HEK293 (cell line): Measurements from ENCODE around the gene PRSS53.

Experiments used
- BCL11A ChIP-seq: fragments of 450-650 bp; formaldehyde crosslinking; IDR thresholded peaks from 2 replicates; pipeline ENCODE4 v1.5.1; 2016; ENCODE audit warnings: low read depth, missing biosample characterization, missing genetic modification characterization
- ELK4 ChIP-seq: IDR thresholded peaks from 2 replicates; pipeline ENCODE4 v1.6.1; 2011; ENCODE audit warnings: mild to moderate bottlenecking, low read depth, low read length, borderline replicate concordance
- GLIS1 ChIP-seq: fragments of 450-650 bp; formaldehyde crosslinking; IDR thresholded peaks from 2 replicates; pipeline ENCODE4 v1.5.1; 2016; ENCODE audit warnings: missing biosample characterization, missing genetic modification characterization
- KLF8 ChIP-seq: fragments of 450-650 bp; formaldehyde crosslinking; IDR thresholded peaks from 2 replicates; pipeline ENCODE4 v1.5.1; 2016; ENCODE audit warnings: missing biosample characterization, missing genetic modification characterization
- PBX3 ChIP-seq: sonication (generic); formaldehyde crosslinking; IDR thresholded peaks from 2 replicates; pipeline ENCODE4 v1.8.1; 2022; ENCODE audit warnings: mild to moderate bottlenecking, moderate library complexity, missing genetic modification reagents
- PRDM2 ChIP-seq: fragments of 450-650 bp; formaldehyde crosslinking; IDR thresholded peaks from 2 replicates; pipeline ENCODE4 v1.5.1; 2016; ENCODE audit warnings: missing biosample characterization, missing genetic modification characterization, borderline replicate concordance
- SETDB1 ChIP-seq: IDR thresholded peaks from one replicate; pipeline ENCODE4 v1.6.1; 2017; ENCODE audit warnings: mild to moderate bottlenecking, low read length, moderate library complexity, mixed read lengths; ENCODE audit not compliant: insufficient read length
- SP2 ChIP-seq: fragments of 450-650 bp; formaldehyde crosslinking; IDR thresholded peaks from 2 replicates; pipeline ENCODE4 v1.5.1; 2016; ENCODE audit warnings: missing biosample characterization, missing genetic modification characterization
- SP7 ChIP-seq: fragments of 450-650 bp; formaldehyde crosslinking; IDR thresholded peaks from 2 replicates; pipeline ENCODE4 v1.5.1; 2016; ENCODE audit warnings: missing biosample characterization, missing genetic modification characterization
- YY1 ChIP-seq: fragments of 450-650 bp; formaldehyde crosslinking; IDR thresholded peaks from 2 replicates; pipeline ENCODE4 v1.5.1; 2018; ENCODE audit warnings: missing biosample characterization, missing genetic modification characterization
- ZBTB20 ChIP-seq: fragments of 450-650 bp; formaldehyde crosslinking; IDR thresholded peaks from 2 replicates; pipeline ENCODE4 v1.5.1; 2016; ENCODE audit warnings: missing biosample characterization, missing genetic modification characterization
- ZBTB8A ChIP-seq: fragments of 450-650 bp; formaldehyde crosslinking; IDR thresholded peaks from 2 replicates; pipeline ENCODE4 v1.5.1; 2016; ENCODE audit warnings: missing biosample characterization, missing genetic modification characterization
- ZNF112 ChIP-seq: fragments of 450-650 bp; formaldehyde crosslinking; IDR thresholded peaks from 2 replicates; pipeline ENCODE4 v1.5.0; 2017; ENCODE audit warnings: missing biosample characterization, missing genetic modification characterization
- ZNF132 ChIP-seq: fragments of 450-650 bp; formaldehyde crosslinking; IDR thresholded peaks from 2 replicates; pipeline ENCODE4 v1.5.1; 2017; ENCODE audit warnings: missing biosample characterization, missing genetic modification characterization, borderline replicate concordance
- ZNF140 ChIP-seq: fragments of 450-650 bp; formaldehyde crosslinking; IDR thresholded peaks from 2 replicates; pipeline ENCODE4 v1.5.1; 2016; ENCODE audit warnings: missing biosample characterization, missing genetic modification characterization
- ZNF148 ChIP-seq: fragments of 450-650 bp; formaldehyde crosslinking; IDR thresholded peaks from 2 replicates; pipeline ENCODE4 v1.5.0; 2017; ENCODE audit warnings: missing biosample characterization, missing genetic modification characterization, borderline replicate concordance
- ZNF174 ChIP-seq: fragments of 450-650 bp; formaldehyde crosslinking; IDR thresholded peaks from 2 replicates; pipeline ENCODE4 v1.5.0; 2017; ENCODE audit warnings: missing biosample characterization, mild to moderate bottlenecking, missing genetic modification characterization
- ZNF175 ChIP-seq: fragments of 450-650 bp; formaldehyde crosslinking; IDR thresholded peaks from 2 replicates; pipeline ENCODE4 v1.5.1; 2016; ENCODE audit warnings: missing biosample characterization, missing genetic modification characterization
- ZNF214 ChIP-seq: fragments of 450-650 bp; formaldehyde crosslinking; IDR thresholded peaks from 2 replicates; pipeline ENCODE4 v1.5.1; 2017; ENCODE audit warnings: missing biosample characterization, mild to moderate bottlenecking, missing genetic modification characterization, borderline replicate concordance
- ZNF266 ChIP-seq: fragments of 450-650 bp; formaldehyde crosslinking; IDR thresholded peaks from 2 replicates; pipeline ENCODE4 v1.5.1; 2016; ENCODE audit warnings: missing biosample characterization, missing genetic modification characterization, low read depth
- ZNF544 ChIP-seq: fragments of 450-650 bp; formaldehyde crosslinking; IDR thresholded peaks from 2 replicates; pipeline ENCODE4 v1.5.0; 2017; ENCODE audit warnings: missing biosample characterization, missing genetic modification characterization
- ZNF555 ChIP-seq: fragments of 450-650 bp; formaldehyde crosslinking; conservative IDR thresholded peaks from 2 replicates; pipeline ENCODE4 v1.5.1; 2017; ENCODE audit warnings: missing biosample characterization, mild to moderate bottlenecking, missing genetic modification characterization, inconsistent platforms
- ZNF623 ChIP-seq: fragments of 450-650 bp; formaldehyde crosslinking; IDR thresholded peaks from 2 replicates; pipeline ENCODE4 v1.5.1; 2016; ENCODE audit warnings: missing biosample characterization, missing genetic modification characterization
- ZNF664 ChIP-seq: fragments of 450-650 bp; formaldehyde crosslinking; IDR thresholded peaks from 2 replicates; pipeline ENCODE4 v1.5.1; 2016; ENCODE audit warnings: missing biosample characterization, missing genetic modification characterization
- ZNF692 ChIP-seq: fragments of 450-650 bp; formaldehyde crosslinking; IDR thresholded peaks from 2 replicates; pipeline ENCODE4 v1.5.1; 2016; ENCODE audit warnings: missing biosample characterization, missing genetic modification characterization
- ZNF747 ChIP-seq: fragments of 450-650 bp; formaldehyde crosslinking; IDR thresholded peaks from 2 replicates; pipeline ENCODE4 v1.5.1; 2016; ENCODE audit warnings: missing biosample characterization, missing genetic modification characterization
- ZNF76 ChIP-seq: fragments of 450-650 bp; formaldehyde crosslinking; IDR thresholded peaks from 2 replicates; pipeline ENCODE4; 2016; ENCODE audit warnings: low read depth, missing biosample characterization, missing genetic modification characterization, borderline replicate concordance
- ZXDB ChIP-seq: fragments of 450-650 bp; formaldehyde crosslinking; IDR thresholded peaks from 2 replicates; pipeline ENCODE4 v1.5.1; 2016; ENCODE audit warnings: missing biosample characterization, missing genetic modification characterization

Gene PRSS53

GRCh38 chr16:31108035-31108793, 19.5 kb upstream of the PRSS53 start, which contains the start of gene BCKDK (continued):
- TF ChIP-seq ELK4 (no peak), PBX3 (CRISPR knock-in tag) (peak; percentile 59; the same call in 1 of the 2 replicates), SP2 (tag by site-specific recombination) (peak; percentile 57), ZNF175 (no peak), ZBTB20 (tag by site-specific recombination) (peak; percentile 99), SP7 (tag by site-specific recombination) (peak; percentile 26; the same call in 1 of the 2 replicates), ZNF747 (tag by site-specific recombination) (no peak), YY1 (tag by site-specific recombination) (peak; percentile 47; the same call in 1 of the 2 replicates), PRDM2 (tag by site-specific recombination) (no peak), ZNF140 (no peak), ZBTB8A (tag by site-specific recombination) (peak; percentile 100), SETDB1 (no peak), ZNF544 (tag by site-specific recombination) (no peak), ZXDB (tag by site-specific recombination) (peak; percentile 53; the same call in 1 of the 2 replicates), ZNF174 (tag by site-specific recombination) (no peak), ZNF266 (tag by site-specific recombination) (no peak), ZNF692 (tag by site-specific recombination) (0 out of 2 replicates have a peak, but pooled peaks have one; percentile 63), ZNF148 (tag by site-specific recombination) (no peak), ZNF112 (no peak), ZNF76 (tag by site-specific recombination) (peak; percentile 90), GLIS1 (tag by site-specific recombination) (peak; percentile 74), ZNF132 (tag by site-specific recombination) (no peak), ZNF623 (tag by site-specific recombination) (no peak), BCL11A (tag by site-specific recombination) (no peak), ZNF555 (tag by site-specific recombination) (no peak), KLF8 (tag by site-specific recombination) (peak; percentile 80), ZNF664 (tag by site-specific recombination) (no peak), ZNF214 (tag by site-specific recombination) (no peak)
